HG03342 (cell line): ENCODE data around the gene HK1.

ENCODE experiments used
- ATAC-seq: cut with Tn5 transposase; IDR thresholded peaks from one replicate; pipeline ENCODE4 v1.9.1; 2021; ENCODE audit warnings: mild to moderate bottlenecking, moderate library complexity; ENCODE audit not compliant: unreplicated experiment

The HK1 gene

GRCh38 chr10:69343905-69344304 is 65.6 kb downstream of the HK1 start:
- ATAC-seq: no peak

DNA sequence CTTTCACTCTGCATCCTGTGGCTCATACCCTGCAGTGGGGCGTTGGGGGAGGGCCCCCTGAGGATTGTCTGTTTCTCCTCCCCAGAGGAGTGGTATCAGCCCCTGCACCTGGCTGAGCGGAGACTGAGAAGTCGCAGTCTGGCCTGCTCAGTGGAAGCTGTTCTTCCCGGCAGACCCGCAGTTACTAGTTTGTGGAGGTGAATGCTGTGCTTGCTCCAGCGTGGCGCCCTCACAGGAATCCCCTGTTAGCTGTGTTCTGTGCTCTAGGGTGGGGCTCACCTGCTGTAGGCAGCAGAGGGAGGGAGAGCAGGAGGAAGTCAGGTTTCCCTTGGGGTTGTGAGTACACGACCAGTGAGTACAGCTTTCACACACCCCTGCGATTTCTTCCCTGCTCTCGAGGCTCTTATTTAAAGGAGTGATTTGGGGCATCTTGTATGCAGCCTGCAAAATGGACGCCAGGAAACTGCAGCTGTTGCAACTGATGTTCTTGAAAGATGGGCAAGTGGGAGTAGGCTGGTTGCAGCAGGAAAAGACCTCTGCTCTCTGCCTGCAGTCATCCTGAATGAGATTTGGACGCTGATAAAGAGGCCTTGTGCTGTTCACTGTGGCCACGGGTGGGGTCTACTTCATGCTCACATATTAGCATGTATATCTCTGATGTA is 66.4 kb downstream of the HK1 start:
- peak; percentile 69 for ATAC-seq

- ATAC-seq: no peak
Measured at GRCh38 chr10:69345402-69345801, 67.1 kb downstream of the HK1 start.

DNA sequence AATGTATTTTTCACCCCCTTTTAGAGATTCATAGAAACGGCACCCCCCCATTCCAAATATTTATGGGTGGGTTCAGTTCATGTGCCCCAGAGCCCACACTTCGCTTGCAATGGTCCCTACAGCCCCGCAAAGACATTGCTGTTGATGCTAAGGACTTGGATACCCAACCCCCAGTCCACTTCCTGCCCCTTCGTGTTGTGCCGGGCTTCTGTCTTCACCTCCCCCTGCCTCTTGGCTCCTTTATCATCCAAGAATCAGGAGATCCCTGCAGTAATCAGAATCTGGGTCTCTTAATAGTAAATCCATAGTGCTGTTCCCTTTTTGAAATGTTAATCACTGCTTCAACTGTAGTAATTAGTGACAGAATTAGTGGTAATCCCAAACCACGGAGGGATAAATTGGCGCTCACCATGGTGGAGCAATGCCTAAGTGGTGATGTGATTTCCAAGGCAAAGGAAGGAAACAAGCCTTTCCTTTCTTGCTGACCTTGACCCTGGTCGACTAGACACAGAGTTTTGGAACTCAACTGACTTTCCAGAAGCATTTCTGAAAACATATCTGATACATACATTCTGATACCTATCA is 67.7 kb downstream of the HK1 start:
- ATAC-seq: no peak

DNA sequence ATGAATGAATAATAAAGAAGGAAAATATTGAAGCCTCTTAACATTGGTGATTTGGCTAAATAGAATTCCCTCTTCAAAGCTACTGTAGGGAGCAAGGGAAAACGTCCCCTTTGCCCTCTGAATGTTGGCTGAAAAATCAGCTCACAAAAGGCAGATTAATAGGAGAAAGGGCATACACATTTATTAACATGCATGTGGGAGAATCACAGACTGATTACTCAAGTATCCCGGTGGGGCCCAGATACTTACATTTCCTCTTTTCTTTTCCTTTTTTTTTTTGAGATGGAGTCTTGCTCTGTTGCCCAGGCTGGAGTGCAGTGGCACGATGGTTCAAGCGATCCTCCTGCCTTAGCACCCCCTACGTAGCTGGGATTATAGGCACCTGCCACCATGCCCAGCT is 68.5 kb downstream of the HK1 start:
- ATAC-seq: no peak

- ATAC-seq: no peak
Measured at GRCh38 chr10:69348816-69349541, 70.7 kb downstream of the HK1 start.

- no peak for ATAC-seq
Measured at GRCh38 chr10:69349542-69349888, 71.2 kb downstream of the HK1 start.

DNA sequence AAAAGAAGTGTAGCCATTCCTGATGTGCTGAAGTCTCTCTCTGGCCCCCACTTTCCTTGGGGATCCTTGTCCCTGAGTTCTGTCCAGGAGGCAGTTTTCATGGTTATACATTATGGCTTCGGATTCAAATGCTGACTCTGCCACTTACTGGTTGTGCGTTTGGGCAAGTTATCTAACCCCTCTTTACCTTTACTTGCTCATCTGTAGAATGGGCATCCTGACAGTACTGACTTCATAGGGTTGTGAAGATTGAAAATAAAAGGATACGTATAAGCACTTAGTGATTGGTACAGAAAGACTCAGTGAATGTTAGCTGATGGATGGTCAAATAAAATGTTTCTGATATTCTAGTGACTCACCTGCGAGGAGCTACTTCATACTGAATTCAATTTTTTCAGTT is 73.3 kb downstream of the HK1 start:
- no peak for ATAC-seq

- ATAC-seq: no peak
Measured at GRCh38 chr10:69352569-69353264, 74.4 kb downstream of the HK1 start.

- no peak for ATAC-seq
Measured at GRCh38 chr10:69353977-69354635, 75.8 kb downstream of the HK1 start.

DNA sequence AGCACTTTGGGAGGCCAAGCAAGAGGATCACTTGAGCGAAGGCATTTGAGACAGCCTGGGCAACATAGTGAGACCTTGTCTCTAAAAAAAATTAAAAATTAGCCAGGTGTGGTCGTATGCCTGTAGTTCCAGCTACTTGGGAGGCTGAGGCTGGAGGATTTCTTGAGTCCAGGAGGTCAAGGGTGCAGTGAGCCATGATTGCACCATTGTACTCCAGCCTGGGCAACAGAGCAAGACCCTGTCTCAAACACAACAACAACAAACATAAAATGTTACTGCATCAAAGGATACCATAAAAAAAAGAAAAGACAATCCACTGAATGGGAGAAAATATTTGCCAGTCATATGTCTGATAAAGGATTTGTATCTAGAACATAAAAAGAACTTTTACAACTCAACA is 77.9 kb downstream of the HK1 start:
- ATAC-seq: no peak

DNA sequence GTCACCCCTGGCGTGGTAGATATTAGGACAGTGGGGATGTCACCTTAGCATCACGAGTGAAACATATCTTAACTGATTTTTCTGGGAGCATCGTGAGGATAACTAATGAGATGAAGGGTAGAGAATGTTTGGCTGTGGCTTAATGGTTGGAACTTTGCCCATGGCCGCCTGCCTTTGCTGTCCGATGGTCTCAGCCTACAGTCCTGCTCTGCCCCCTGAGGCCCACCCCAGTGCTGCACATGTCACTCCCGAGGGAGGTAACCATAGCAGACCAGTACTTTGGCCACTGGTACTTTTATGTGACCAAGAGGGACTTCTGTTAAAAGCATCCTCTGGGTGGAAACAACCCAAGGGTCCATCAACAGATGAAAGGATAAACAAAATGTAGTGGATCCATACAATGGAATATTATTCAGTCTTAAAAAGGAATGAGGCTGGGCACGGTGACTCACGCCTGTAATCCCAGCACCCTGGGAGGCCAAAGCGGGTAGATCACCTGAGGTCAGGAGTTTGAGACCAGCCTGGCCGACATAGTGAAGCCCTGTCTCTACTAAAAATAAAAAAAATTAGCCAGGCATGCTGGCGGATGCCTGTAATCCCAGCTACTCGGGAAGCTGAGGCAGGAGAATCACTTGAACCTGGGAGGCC is 80.0 kb downstream of the HK1 start:
- no peak for ATAC-seq

- ATAC-seq: no peak
Measured at GRCh38 chr10:69359148-69359547, 80.9 kb downstream of the HK1 start.

DNA sequence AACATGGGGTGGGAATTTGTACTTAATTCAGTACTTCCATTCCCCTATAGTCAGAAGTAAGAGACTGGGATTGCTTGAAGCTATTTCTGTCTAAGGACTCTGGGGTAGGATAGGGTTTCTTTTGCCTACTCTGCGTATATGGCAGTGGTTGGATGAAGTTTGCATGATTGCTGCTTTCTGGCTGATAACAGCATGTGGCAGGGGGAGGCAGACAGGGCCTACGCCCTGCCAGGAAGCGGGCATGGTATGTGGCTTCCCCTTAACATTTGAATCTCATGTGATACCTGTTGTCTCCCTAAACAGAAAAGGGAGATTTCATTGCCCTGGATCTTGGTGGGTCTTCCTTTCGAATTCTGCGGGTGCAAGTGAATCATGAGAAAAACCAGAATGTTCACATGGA is 81.3 kb downstream of the HK1 start:
- ATAC-seq: no peak

DNA sequence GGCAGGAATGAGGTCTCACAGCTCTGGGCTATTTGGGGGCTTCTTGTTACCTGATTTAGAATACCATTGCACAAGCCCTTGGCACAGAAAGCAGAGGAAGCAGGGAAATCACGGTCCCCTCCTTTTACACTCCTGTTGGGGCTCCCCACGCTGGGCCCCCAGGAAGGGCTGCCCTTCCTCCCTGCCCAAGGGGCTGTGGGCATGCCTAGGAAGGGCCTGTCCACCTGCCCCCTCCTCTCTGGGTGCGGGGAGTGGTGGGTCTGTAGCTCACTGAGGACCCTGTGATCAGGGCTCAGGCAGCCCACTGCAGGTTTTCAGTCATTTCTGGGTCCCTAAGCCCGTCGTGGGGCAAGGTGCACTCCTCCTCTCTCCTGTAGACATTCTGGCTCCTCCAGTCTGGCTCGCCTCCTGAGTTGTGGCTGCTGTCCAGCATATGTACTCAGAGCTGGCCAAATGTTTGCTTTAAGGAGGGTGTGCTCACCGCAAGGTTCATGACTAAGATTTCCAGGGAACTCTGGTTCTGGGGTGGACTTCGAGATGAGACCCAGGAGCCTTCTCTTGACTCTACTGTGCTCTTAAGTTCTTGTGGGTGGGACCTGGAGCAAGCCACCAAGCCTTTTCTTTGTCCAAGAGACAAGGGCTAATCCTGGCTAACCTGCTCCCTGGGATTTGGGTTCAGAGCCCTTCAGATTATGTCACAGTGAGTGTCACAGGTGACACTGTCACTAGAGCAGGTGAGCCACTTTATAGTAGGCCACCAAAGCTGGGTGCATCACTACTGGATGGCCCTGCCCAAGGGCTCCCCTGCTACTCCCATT is 82.4 kb downstream of the HK1 start:
- no peak for ATAC-seq

GRCh38 chr10:69361303-69361614 is 83.0 kb downstream of the HK1 start:
- no peak for ATAC-seq

DNA sequence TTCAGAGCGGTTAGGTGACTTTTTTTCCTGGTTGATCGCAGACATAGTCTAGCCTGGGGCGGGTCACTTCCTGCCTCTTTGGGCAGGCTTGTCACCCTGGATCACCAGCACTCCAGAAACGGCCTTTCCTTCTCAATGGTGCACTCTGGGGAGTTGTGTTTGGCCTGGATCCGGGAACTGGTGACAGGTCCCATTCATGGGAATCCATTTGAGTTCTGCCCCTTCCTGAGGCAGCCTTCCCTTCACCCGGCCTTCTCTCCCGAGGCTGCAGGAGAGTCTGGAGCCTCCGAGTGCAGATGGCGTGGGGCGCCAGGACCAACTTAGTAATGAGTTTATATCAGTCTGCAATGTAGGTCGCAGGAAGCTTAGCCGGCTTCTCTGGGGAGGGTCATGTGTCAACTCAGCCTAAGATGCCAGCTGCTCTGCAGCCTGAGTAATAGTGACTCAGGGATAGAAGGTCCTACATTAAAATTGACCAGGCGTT is 84.2 kb downstream of the HK1 start:
- no peak for ATAC-seq

- no peak for ATAC-seq
Measured at GRCh38 chr10:69363666-69364065, 85.4 kb downstream of the HK1 start.

DNA sequence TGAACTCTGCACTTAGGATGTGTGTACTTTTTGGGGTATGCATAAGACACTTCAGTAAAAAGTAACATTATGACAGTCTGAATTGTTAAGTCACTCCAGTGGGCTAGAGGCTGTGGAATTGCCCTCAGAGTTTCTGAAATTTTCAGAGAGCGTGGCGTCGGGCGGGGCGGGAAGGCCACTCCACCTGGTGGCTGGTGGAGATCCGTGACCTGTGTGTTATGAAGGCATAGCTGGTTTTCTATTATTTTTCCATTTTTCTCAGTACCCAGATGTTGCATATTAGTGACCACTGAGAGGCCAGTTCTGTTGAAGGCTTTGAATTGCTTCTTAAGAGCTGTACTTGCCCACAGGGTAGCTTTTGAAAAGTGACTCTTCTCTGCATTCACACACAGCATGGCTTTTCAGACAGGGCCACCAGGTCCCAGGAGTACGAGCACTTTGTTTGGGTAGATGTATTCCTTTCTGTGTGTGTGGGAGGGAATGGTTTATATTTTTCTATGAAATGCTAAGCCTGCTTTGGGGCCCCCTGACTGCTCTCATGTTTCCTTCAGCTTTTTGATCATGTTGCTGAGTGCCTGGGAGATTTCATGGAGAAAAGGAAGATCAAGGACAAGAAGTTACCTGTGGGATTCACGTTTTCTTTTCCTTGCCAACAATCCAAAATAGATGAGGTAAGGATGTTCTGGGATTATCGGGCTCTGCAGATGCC is 86.1 kb downstream of the HK1 start:
- ATAC-seq: no peak
